HepG2 (cell line): ENCODE measurements around the gene BIRC2. TPM values are rescaled to one million over a fixed set of nuclear protein-coding genes. Genes with fewer than 3 reads are reported as not detected.

Experiments used
- ATAC-seq: fragments of 200-7000 bp; cut with Tn5 transposase; 3 replicates; pipeline ENCODE4 v1.9.1; 2020; ENCODE audit warnings: mild to moderate bottlenecking, moderate library complexity
- BruUV-seq: library from RNA; stranded (reverse); fragments of 400-500 nt; replicated peaks from 2 replicates; lab custom pipeline; 2021; lab: Mats Ljungman, UMichigan
- CTCF ChIA-PET: fragments of 300-600 bp; formaldehyde crosslinking; extraction: SDS; loops from one replicate; lab custom pipeline; 2021; ENCODE audit warnings: low total read pairs, inconsistent platforms, low intra/inter-chr PET ratio; lab: Yijun Ruan, JAX
- POLR2A ChIA-PET: fragments of 350-600 bp; sonication (Branson Sonifier 250); formaldehyde crosslinking; loops from one replicate; lab custom pipeline; 2020; ENCODE audit warnings: antibody characterized with exemption, inconsistent platforms; lab: Yijun Ruan, JAX
- DNase-seq: peaks from one replicate; pipeline ENCODE4 v3.0.0-alpha.2; 2015; ENCODE audit warnings: low spot score
- FAIRE-seq: peaks from 3 replicates; lab custom pipeline; 2011; peaks lifted over from hg19 to GRCh38; lab: Jason Lieb, UNC
- H2AFZ ChIP-seq: one replicate; pipeline ENCODE4 v1.6.1; 2011; ENCODE audit warnings: low read length, inconsistent platforms
- H3K27ac ChIP-seq: fragments of 300-600 bp; 3 replicates; pipeline ENCODE4 v1.8.0; 2011; ENCODE audit warnings: mixed run types, mild to moderate bottlenecking, mixed read lengths, low read length, inconsistent platforms; ENCODE audit not compliant: insufficient read depth; ENCODE audit errors: extremely low read length
- H3K27me3 ChIP-seq, 2 experiments: fragments of 200-600 bp in 1 of 2; 2 replicates in 1 of 2; 3 replicates in 1 of 2; pipeline versions ENCODE4 v1.6.0 to v1.8.0; 2011; ENCODE audit warnings: low read length in 2 of 2, mild to moderate bottlenecking in 2 of 2, moderate library complexity in 2 of 2, inconsistent platforms in 1 of 2; ENCODE audit not compliant: insufficient read depth in 2 of 2, control insufficient read depth in 1 of 2
- H3K36me3 ChIP-seq, 2 experiments: fragments of 200-600 bp in 1 of 2; replicated peaks in 1 of 2; 2 replicates in 1 of 2; 3 replicates in 1 of 2; pipeline versions ENCODE4 v1.5.1 to v1.8.0; 2011; ENCODE audit warnings: low read length in 2 of 2, inconsistent platforms in 1 of 2; ENCODE audit not compliant: insufficient read depth in 2 of 2, control insufficient read depth in 1 of 2
- H3K4me1 ChIP-seq: 2 replicates; pipeline ENCODE4 v1.5.1; 2012; ENCODE audit warnings: low read length, inconsistent platforms; ENCODE audit not compliant: insufficient read depth
- H3K4me2 ChIP-seq: 2 replicates; pipeline ENCODE4 v1.6.0; 2011; ENCODE audit warnings: low read depth, low read length, inconsistent platforms
- H3K4me3 ChIP-seq, 3 experiments: fragments of 200-600 bp in 1 of 3; sonication (generic), shearing (Covaris generic) in 1 of 3; replicated peaks in 1 of 3; 2 replicates each; pipeline ENCODE4 v1.5.1; 2011 to 2016; ENCODE audit warnings: low read length in 3 of 3, inconsistent platforms in 2 of 3, low read depth in 2 of 3, mild to moderate bottlenecking in 2 of 3, control low read depth in 1 of 3, mixed read lengths in 1 of 3; ENCODE audit not compliant: insufficient read depth in 1 of 3
- H3K79me2 ChIP-seq: one replicate; pipeline ENCODE4 v1.6.1; 2011; ENCODE audit warnings: low read length, inconsistent platforms; ENCODE audit not compliant: insufficient read depth
- H3K9ac ChIP-seq: 2 replicates; pipeline ENCODE4 v1.6.0; 2011; ENCODE audit warnings: mild to moderate bottlenecking, low read depth, low read length, inconsistent platforms; ENCODE audit not compliant: insufficient read depth
- H3K9me3 ChIP-seq: 2 replicates; pipeline ENCODE4 v1.5.1; 2012; ENCODE audit warnings: mild to moderate bottlenecking, low read length
- H4K20me1 ChIP-seq: 2 replicates; pipeline ENCODE4 v1.6.0; 2011; ENCODE audit warnings: inconsistent platforms, mild to moderate bottlenecking, low read length, moderate library complexity; ENCODE audit not compliant: insufficient read depth
- ARNTL ChIP-seq: sonication (generic); formaldehyde crosslinking; IDR thresholded peaks from 2 replicates; pipeline ENCODE4 v1.4.0; 2020; ENCODE audit warnings: mild to moderate bottlenecking, missing genetic modification reagents
- PAX8 ChIP-seq: sonication (generic); formaldehyde crosslinking; IDR thresholded peaks from 2 replicates; pipeline ENCODE4 v1.8.0; 2022; ENCODE audit warnings: mild to moderate bottlenecking, missing genetic modification reagents, borderline replicate concordance
- POLR2AphosphoS5 ChIP-seq: IDR thresholded peaks from 2 replicates; pipeline ENCODE4 v1.6.1; 2012; ENCODE audit warnings: low read depth, low read length
- PRMT3 ChIP-seq: sonication (generic); formaldehyde crosslinking; IDR thresholded peaks from 2 replicates; pipeline ENCODE4 v1.8.1; 2022; ENCODE audit warnings: low read depth, mild to moderate bottlenecking, moderate library complexity, missing genetic modification reagents, borderline replicate concordance
- TCF12 ChIP-seq, 2 experiments: fragments of 450-650 bp in 1 of 2; sonication (generic) in 1 of 2; formaldehyde crosslinking in 1 of 2; IDR thresholded peaks; 2 replicates each; pipeline versions ENCODE4 v1.6.1 to v1.8.0; 2017 to 2022; ENCODE audit warnings: antibody characterized with exemption in 1 of 2, mild to moderate bottlenecking in 1 of 2, missing genetic modification reagents in 1 of 2, moderate library complexity in 1 of 2
- ZNF143 ChIP-seq: sonication (generic); formaldehyde crosslinking; IDR thresholded peaks from 2 replicates; pipeline ENCODE4 v1.4.0; 2020; ENCODE audit warnings: missing genetic modification reagents
- WGBS: methylation state at CpG from one replicate; pipeline ENCODE4 v1.1.6; 2017; ENCODE audit warnings: low lambda C conversion rate; 5-methylcytosine and 5-hydroxymethylcytosine counted together
- in situ Hi-C: cut with HindIII; loops from 2 replicates; pipeline ENCODE4 v1.10.0; 2017; ENCODE audit warnings: low pct_unique_long_range_greater_than_20kb; ENCODE audit not compliant: extremely low pct_ligation_motif_present
- intact Hi-C: fragments of 100-400 bp; cut with micrococcal nuclease; formaldehyde crosslinking; loops from one replicate; pipeline ENCODE4 v1.10.0; 2022; ENCODE audit not compliant: unreplicated experiment
- polyA plus RNA-seq, 8 experiments: library from polyadenylated mRNA; depleted of rRNA in 3 of 8; stranded (reverse) in 7 of 8; unstranded in 1 of 8; fragments of >200 nt; fragmentation: Illumina TruSeq in 4 of 8; extraction: Trizol in 4 of 8; gene quantifications; 2 replicates each; pipeline versions ENCODE4 v1.2.1 to v1.2.3, GENCODE V29; 2011 to 2016; ENCODE audit warnings: low read depth in 4 of 8, missing spikeins in 1 of 8, mixed read lengths in 1 of 8; ENCODE audit not compliant: insufficient read depth in 1 of 8
- total RNA-seq, 5 experiments: library from RNA; depleted of rRNA; stranded (reverse); fragments of >200 nt; fragmentation: Illumina TruSeq; extraction: Trizol; gene quantifications; 2 replicates each; pipeline ENCODE4 v1.2.3, GENCODE V29; 2016; ENCODE audit warnings: low read depth in 1 of 5
- TF ChIP-seq, protein P1 (sequence below): sonication (generic); formaldehyde crosslinking; IDR thresholded peaks from 2 replicates; pipeline ENCODE4 v1.9.0; 2022; ENCODE audit warnings: missing genetic modification reagents, mild to moderate bottlenecking, borderline replicate concordance

BIRC2 gene
- total and polyA plus RNA-seq, 2 of the 13 experiments (the other 11 are each of a cell fraction or from before 2014, with no cell fraction given): 61.7 to 62.2 TPM

DNA sequence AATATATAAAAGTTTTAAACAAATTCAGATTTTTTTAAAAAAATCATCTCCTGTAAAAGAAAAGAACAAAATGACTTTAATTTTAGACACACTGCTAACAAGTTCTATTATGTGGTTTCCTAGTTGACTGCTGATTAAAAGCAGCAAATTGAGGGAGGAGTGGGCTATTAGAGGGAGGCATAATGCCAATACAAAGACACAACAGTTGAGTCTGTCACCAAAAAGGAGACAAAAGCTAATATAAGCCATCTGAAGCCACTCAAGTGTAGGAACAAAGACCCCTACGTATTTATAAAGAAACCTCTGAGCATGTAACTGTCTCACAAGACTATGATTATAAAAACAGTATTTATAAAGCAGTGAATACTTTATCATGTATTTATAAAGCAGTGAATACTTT lies 76.9 kb downstream of the BIRC2 start:
- ChIA-PET CTCF (no interaction called here), POLR2A (no interaction called here)
- in situ Hi-C loops (no loop called here), intact Hi-C loops (no loop called here)
- Histone ChIP-seq H3K4me3 (no peak overlapping the region), H2AFZ (no peak overlapping the region), H3K9ac (no peak overlapping the region), H3K9me3 (no peaks in the 10 kb centered on the region), H3K4me2 (no peak overlapping the region), H3K36me3 (peaks cover 5 to 80% of the 10 kb centered on the region in 2 experiments), H3K4me1 (peaks cover 58% of the 10 kb centered on the region), H3K79me2 (peaks cover 96% of the 10 kb centered on the region), H3K27ac (no peak overlapping the region), H4K20me1 (peaks cover 97% of the 10 kb centered on the region), H3K27me3 (no peaks in the 10 kb centered on the region)
- WGBS: 97% methylated on average over 1 of the region's 1 CpG
- TF ChIP-seq TCF12 (IDR thresholded peaks at IDR 0.05) (no peak), TCF12 (CRISPR knock-in tag; IDR thresholded peaks at IDR 0.05) (no peak), ZNF143 (CRISPR knock-in tag) (no peak)
- FAIRE-seq (no peak), ATAC-seq (no peak), DNase-seq (no peak)
- BruUV-seq: no TSS peak

DNA sequence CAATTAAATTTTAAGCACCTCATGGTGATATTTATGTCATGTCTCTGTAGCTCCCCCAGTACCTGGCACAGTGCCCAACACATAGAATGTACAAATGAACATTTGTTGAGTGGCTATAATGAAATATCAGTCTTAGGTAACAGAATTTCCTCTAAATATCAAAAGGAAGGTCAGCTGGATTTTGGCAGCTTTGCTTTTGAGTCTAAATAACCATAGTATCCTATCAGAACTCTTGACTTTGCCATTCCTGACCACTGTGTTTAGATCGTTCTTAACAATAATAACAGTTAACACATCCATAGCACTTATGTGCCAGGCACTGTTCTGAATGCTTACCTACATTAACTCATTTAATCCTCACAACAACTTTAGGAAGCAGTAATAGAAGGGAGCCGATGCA lies 79.0 kb downstream of the BIRC2 start:
- intact Hi-C loops (no loop called here), in situ Hi-C loops (no loop called here)
- no peak overlapping the region for H2AFZ ChIP-seq
- no peaks in the 10 kb centered on the region for H3K27me3 ChIP-seq
- H3K9me3 ChIP-seq: no peaks in the 10 kb centered on the region
- H3K4me2 ChIP-seq: no peak overlapping the region
- H3K36me3 ChIP-seq: peaks cover 8 to 81% of the 10 kb centered on the region in 2 experiments
- no peak for ATAC-seq
- no peak overlapping the region for H3K27ac ChIP-seq
- no peak for FAIRE-seq
- WGBS: 94% methylated on average over 2 of the region's 2 CpGs
- H3K79me2 ChIP-seq: peaks cover 96% of the 10 kb centered on the region
- BruUV-seq: TSS peak; percentile 12
- TF ChIP-seq PRMT3 (CRISPR knock-in tag) (no peak), PAX8 (no peak), POLR2AphosphoS5 (peak; percentile 9; the same call in 1 of the 2 replicates), ARNTL (CRISPR knock-in tag) (no peak)
- TF ChIP-seq, protein P1, sequence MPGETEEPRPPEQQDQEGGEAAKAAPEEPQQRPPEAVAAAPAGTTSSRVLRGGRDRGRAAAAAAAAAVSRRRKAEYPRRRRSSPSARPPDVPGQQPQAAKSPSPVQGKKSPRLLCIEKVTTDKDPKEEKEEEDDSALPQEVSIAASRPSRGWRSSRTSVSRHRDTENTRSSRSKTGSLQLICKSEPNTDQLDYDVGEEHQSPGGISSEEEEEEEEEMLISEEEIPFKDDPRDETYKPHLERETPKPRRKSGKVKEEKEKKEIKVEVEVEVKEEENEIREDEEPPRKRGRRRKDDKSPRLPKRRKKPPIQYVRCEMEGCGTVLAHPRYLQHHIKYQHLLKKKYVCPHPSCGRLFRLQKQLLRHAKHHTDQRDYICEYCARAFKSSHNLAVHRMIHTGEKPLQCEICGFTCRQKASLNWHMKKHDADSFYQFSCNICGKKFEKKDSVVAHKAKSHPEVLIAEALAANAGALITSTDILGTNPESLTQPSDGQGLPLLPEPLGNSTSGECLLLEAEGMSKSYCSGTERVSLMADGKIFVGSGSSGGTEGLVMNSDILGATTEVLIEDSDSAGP (CRISPR knock-in tag): no peak
- H3K4me1 ChIP-seq: peaks cover 65% of the 10 kb centered on the region
- DNase-seq: no peak
- H4K20me1 ChIP-seq: peaks cover 97% of the 10 kb centered on the region
- no peak overlapping the region for H3K9ac ChIP-seq
- POLR2A ChIA-PET: no interaction called here
- H3K4me3 ChIP-seq: no peak overlapping the region
- CTCF ChIA-PET: no interaction called here
